Measurements from ENCODE around the gene CPNE1.

The CPNE1 gene

DNA sequence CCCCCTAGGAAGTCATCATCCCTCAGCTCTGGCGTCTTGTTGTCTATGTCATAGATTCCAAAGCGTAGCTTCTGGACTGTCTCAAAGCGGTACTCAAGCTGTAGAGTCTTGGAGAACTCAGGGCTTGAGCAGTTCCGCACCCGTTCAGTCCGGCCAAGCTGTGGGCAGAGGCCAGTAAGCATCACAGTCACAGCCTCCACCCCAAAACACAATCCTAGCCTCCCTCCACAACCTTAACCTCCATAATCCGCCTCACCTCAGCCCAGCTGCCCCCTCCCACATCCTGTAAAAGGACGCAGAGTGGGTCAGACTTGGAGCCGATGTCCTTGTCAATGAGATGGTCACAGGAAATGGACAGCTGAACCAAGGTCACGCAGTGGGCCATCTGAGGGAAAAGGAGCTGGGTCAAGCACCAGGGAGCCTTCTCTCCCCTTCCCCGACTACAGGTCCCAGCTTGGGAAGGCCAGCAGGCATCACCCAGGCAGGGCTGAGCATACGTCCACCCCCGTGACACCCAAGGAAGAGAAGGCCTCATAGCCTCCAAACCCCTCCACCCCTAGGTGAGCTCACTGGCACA lies 32.1 kb downstream of the CPNE1 start:
- in situ Hi-C loops (cut with MboI; ENCODE audit: low sequenced_read_pairs), result no loop called here
- Histone ChIP-seq H3K9me3 (no peaks in the 10 kb centered on the region), H3K4me3 (no peak overlapping the region), H3K27me3 (ENCODE audit: low read depth) (no peaks in the 10 kb centered on the region), H3K4me1 (no peaks in the 10 kb centered on the region), H3K36me3 (replicated peaks) (peaks cover 31% of the 10 kb centered on the region)
- no peak for DNase-seq (ENCODE audit: low spot score in 2 of 2)

DNA sequence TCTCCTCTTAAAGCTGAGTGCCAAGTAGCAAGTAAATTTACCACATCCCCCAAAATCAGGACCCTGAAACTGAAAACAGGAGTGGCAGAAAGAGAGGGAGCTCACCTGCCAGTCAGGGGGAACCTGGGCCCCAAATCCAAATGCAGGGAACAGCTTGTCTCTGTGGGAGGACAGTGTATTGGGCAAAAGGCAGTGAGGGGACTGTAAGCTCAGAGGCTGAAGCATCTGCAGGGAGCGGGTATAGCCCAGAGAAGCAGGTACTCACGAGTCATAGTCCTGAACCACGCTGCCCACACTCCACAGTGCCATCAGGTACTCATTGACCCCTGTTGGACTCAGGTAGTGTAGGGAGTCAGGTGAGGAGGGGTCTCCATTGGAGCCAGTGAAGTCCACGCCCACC lies 34.1 kb downstream of the CPNE1 start:
- no peak for DNase-seq (ENCODE audit: low spot score in 2 of 2)
- Histone ChIP-seq H3K36me3 (replicated peaks) (peaks cover 47% of the 10 kb centered on the region), H3K4me1 (no peaks in the 10 kb centered on the region), H3K9me3 (no peaks in the 10 kb centered on the region), H3K4me3 (no peak overlapping the region), H3K27me3 (ENCODE audit: low read depth) (no peaks in the 10 kb centered on the region)
- in situ Hi-C loops (cut with MboI; ENCODE audit: low sequenced_read_pairs), result no loop called here

DNA sequence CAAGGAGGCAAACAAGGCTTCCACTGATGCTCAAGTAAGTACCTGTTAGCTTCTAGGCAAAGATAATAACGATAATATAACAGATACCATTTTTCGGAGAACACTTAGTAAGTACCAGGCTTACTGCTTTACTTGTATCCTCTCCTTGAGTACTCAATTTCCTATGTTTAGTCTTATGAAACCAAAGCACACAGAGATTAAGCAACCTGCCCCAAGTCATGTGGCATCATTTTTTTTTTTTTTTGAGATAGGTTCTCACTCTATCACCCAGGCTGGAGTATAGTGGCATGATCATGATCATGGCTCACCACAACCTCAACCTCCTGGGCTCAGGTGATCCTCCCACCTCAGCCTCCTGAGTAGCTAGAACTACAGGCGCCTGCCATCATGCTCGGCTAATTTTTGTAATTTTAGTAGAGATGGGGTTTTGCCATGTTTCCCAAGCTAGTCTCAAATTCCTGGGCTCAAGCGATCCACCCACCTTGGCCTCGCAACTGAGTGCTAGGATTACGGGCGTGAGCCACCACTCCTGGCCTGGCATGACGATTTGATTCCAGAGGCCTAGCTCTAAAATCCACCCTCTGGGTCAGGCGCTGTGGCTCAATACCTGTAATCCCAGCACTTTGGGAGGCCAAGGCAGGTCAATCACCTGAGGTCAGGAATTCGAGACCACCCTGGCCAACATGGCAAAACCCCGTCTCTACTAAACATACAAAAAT lies 35.1 kb downstream of the CPNE1 start:
- Histone ChIP-seq H3K36me3 (replicated peaks) (peaks cover 55% of the 10 kb centered on the region), H3K27me3 (ENCODE audit: low read depth) (no peaks in the 10 kb centered on the region), H3K9me3 (no peaks in the 10 kb centered on the region), H3K4me3 (no peak overlapping the region), H3K4me1 (no peaks in the 10 kb centered on the region)
- DNase-seq (ENCODE audit: low spot score in 2 of 2), result no peak
- in situ Hi-C loops (cut with MboI; ENCODE audit: low sequenced_read_pairs), result no loop called here

DNA sequence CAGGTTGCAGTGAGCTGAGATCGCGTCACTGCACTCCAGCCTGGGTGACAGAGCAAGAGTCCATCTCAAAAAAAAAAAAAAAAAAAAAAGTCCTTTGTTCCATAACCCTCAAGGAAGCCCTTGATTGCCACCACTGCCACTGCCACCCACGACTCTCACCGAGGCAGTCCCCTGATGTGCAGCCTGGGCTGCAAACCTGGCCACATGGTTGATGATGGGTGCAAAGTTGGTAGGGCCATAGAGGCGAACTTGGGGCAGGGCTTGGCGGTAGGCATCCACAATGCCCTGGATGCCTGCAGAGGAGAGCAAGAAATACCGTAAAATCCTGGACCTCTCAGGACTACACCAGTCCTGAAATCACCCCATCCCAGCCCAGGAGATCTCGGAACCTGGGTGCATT lies 37.6 kb downstream of the CPNE1 start:
- no peak for DNase-seq (ENCODE audit: low spot score in 2 of 2)
- H3K4me3 ChIP-seq, result no peak overlapping the region
- peaks cover 55% of the 10 kb centered on the region for H3K36me3 ChIP-seq (replicated peaks)
- no peaks in the 10 kb centered on the region for H3K4me1 ChIP-seq
- in situ Hi-C loops (cut with MboI; ENCODE audit: low sequenced_read_pairs), result no loop called here
- no peaks in the 10 kb centered on the region for H3K27me3 ChIP-seq (ENCODE audit: low read depth)
- H3K9me3 ChIP-seq, result no peaks in the 10 kb centered on the region

DNA sequence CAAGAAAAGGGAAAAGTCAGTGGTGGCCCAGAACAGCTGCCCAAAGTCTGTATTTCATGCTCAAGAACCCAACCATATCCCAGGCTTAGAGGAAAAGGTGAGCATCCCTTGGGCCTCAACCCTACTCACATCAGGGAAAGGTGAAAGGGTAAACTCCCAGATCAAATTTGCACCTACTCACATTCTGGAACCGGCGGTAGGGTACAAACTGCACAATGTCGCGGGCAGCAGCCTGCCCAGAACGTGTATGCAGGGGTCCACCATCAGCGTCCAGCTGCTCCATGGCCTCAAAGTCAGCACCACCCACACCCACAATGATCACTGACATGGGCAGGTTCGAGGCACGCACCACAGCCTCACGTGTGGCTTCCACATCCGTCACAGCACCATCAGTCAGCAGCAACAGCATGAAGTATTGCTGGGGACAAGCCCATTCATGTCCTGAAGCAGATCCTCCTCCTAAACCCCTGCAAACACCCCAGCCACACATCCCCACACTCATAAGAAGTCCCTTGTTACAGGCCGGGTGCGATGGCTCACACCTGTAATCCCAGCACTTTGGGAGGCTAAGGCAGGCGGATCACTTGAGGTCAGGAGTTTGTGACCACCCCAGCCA lies 38.2 kb downstream of the CPNE1 start:
- no peaks in the 10 kb centered on the region for H3K4me1 ChIP-seq
- H3K4me3 ChIP-seq, result no peak overlapping the region
- peaks cover 50% of the 10 kb centered on the region for H3K36me3 ChIP-seq (replicated peaks)
- in situ Hi-C loops (cut with MboI; ENCODE audit: low sequenced_read_pairs), result no loop called here
- DNase-seq (ENCODE audit: low spot score in 2 of 2), result no peak
- H3K9me3 ChIP-seq, result no peaks in the 10 kb centered on the region
- H3K27me3 ChIP-seq (ENCODE audit: low read depth), result no peaks in the 10 kb centered on the region

DNA sequence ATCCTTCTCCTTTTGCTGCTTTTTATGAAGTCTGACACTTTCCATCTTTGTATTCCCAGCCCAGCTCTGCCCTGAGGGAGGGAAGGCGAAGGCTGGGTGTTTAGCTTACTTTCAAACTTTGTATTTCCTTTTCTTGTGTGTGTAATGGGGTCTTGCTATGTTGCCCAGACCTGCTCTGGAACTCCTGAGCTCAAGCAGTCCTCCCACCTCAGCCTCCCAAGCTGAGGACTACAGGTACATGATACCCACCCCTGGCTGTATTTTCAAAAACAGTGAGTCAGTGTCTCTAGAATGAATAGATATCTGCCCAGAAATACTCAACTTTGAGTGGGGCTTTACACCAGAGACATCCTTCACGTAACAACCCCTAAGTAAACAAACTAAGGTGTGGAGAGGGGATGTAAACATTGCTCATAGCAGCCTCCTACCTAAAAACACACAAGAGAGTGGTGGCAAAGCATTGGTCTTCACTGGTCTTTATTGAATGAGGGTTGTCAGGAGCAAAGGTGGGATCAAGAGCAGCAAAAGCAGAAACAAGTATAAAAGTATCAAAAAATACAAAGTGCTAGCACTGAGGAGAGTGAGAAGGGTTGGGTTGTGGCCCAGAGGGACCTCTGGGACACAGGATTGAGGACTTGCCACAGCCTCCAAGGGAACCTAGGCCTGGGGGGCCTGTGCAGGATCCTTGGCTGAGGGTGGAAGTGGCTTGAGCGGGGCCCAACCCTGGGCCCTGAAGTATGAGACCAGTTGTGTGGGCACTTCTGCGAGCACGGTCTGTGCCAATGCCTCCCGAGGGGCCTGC lies 38.9 kb downstream of the CPNE1 start:
- Histone ChIP-seq H3K27me3 (ENCODE audit: low read depth) (no peaks in the 10 kb centered on the region), H3K9me3 (no peaks in the 10 kb centered on the region), H3K36me3 (replicated peaks) (peaks cover 43% of the 10 kb centered on the region), H3K4me1 (no peaks in the 10 kb centered on the region), H3K4me3 (no peak overlapping the region)
- in situ Hi-C loops (cut with MboI; ENCODE audit: low sequenced_read_pairs), result no loop called here
- no peak for DNase-seq (ENCODE audit: low spot score in 2 of 2)

DNA sequence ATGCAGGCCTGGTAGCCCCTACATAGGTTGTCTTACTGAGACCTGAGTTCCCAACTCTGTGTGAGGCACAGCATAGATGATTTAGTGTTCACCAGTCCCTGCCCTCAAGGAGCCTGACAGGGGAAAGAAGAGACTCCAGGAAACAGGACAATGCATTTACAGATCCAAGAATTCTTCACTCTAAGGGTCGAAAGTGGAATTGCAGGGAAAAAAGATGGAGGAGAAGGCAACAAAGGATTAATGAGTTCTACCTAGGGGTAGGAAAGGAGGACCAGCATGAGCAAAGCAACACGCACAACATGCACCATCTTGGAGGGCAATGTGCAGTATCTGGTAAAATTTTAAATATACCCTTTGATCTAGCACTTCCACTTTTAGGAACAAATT lies 43.1 kb downstream of the CPNE1 start:
- Histone ChIP-seq H3K36me3 (replicated peaks) (peaks cover 18% of the 10 kb centered on the region), H3K4me1 (peaks cover 22% of the 10 kb centered on the region), H3K9me3 (no peaks in the 10 kb centered on the region), H3K27me3 (ENCODE audit: low read depth) (no peaks in the 10 kb centered on the region), H3K4me3 (no peak overlapping the region)
- in situ Hi-C loops (cut with MboI; ENCODE audit: low sequenced_read_pairs), result no loop called here
- no peak for DNase-seq (ENCODE audit: low spot score in 2 of 2)

DNA sequence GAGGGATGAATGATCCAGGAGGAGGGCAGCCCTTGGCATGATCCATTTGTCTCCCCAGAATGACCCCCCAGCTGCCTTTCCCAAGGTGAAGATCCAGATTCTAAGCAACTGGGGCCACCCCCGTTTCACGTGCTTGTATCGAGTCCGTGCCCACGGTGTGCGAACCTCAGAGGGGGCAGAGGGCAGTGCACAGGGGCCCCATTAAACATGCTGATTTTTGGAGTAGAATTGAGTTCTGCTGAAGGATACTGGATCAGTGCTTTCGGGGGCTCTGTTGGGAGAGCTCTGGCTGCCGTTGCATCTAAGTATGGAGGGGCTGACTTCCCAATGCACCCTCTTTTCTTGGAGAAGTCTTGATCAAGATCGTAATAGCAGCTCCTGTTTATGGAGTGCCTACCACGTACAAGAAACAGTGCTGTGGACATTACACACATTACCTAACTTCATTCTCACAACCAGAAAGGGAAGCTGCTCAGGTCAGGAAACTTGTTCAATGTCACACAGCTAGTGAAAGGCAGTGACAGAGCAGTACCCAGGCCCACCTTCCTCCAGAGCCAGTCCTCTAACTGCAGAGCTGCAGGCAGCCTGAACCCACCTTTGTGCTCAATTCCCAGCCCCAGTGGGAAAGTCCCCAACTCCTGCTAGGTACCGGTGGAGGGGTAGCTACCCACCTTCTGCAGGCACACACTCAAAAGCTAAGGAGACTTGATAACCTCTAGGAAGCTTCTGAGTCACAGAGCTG lies 43.7 kb downstream of the CPNE1 start:
- no peak for DNase-seq (ENCODE audit: low spot score in 2 of 2)
- H3K27me3 ChIP-seq (ENCODE audit: low read depth), result no peaks in the 10 kb centered on the region
- in situ Hi-C loops (cut with MboI; ENCODE audit: low sequenced_read_pairs), result no loop called here
- H3K4me1 ChIP-seq, result peaks cover 23% of the 10 kb centered on the region
- H3K4me3 ChIP-seq, result no peak overlapping the region
- no peaks in the 10 kb centered on the region for H3K9me3 ChIP-seq
- H3K36me3 ChIP-seq (replicated peaks), result peaks cover 12% of the 10 kb centered on the region

DNA sequence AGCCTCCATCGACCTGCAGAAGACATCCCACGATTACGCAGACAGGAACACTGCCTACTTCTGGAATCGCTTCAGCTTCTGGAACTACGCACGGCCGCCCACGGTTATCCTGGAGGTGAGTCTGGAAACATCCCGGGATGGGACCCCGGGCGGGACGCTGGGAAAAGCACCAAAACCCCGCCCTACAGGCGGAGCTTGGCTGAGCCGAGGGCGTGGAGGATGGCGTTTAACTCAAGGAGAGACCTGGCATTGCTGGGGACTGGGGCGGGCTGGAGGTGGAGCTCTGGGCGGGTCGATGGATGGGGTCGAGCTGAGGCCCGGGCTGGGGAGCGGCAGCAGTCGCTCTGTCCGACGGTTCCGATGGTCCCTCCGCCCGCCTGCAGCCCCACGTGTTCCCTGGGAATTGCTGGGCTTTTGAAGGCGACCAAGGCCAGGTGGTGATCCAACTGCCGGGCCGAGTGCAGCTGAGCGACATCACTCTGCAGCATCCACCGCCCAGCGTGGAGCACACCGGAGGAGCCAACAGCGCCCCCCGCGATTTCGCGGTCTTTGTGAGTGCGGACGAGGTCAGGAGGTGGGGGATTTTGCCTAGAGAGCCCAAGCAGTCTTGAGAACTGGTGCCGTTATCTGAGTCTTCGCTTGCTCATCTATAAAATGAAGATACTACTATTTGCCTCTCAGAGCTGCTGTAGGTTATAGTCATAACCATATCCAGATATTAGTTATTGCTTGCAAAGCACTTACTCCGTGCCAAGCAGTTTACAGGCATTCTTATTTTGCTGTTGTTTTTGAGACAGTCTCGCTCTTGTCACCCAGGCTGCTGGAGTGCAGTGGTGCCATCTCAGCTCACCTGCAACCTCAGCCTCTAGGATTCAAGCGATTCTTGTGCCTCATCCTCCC lies 45.3 kb downstream of the CPNE1 start:
- peaks cover 30% of the 10 kb centered on the region for H3K4me1 ChIP-seq
- peak; percentile 90 to 98 for DNase-seq (ENCODE audit: low spot score in 2 of 2)
- peak overlapping the region; percentile 45 for H3K4me3 ChIP-seq
- H3K36me3 ChIP-seq (replicated peaks), result no peaks in the 10 kb centered on the region
- in situ Hi-C loops (cut with MboI; ENCODE audit: low sequenced_read_pairs), result no loop called here
- no peaks in the 10 kb centered on the region for H3K9me3 ChIP-seq
- no peaks in the 10 kb centered on the region for H3K27me3 ChIP-seq (ENCODE audit: low read depth)

DNA sequence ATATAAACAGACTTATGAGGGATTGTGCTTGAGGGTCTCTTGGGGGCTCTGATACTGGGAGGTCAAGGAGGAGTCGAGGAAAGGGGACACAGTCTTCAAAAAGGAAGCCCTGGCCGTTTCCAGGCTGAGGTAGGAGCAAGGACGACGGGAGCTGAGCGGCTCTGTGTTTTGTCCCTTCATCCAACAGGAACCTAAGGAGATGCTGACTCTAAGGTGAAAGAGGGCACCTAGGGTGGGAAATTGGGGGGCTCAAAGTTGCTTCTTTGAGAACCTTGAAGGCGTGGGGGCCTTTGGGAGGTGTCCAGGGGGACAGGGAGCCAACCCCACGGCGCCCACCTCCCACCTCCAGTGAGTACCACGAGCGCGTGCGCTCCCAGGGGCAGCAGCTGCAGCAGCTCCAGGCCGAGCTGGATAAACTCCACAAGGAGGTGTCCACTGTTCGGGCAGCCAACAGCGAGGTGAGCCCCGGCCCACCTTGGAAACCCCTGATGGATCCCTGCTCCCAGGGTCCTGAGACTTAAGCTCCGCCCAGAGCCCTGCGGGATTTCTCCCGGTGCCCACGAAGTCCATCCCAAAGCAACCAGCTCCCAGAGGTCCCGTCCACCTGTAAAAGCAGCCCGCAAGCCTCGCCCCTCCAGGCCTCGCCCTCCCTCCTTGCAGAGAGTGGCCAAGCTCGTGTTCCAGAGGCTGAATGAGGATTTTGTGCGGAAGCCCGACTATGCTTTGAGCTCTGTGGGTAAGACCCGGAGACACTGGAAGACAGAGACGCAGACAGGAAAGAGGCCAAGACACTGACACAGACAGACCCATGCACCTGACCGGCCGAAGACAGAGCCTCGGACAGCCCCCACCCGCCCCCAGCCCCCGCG lies 46.2 kb downstream of the CPNE1 start:
- Histone ChIP-seq H3K9me3 (no peaks in the 10 kb centered on the region), H3K36me3 (replicated peaks) (no peaks in the 10 kb centered on the region), H3K4me1 (peaks cover 30% of the 10 kb centered on the region), H3K4me3 (peak overlapping the region; percentile 45), H3K27me3 (ENCODE audit: low read depth) (no peaks in the 10 kb centered on the region)
- peak in 1 of 2 experiments; percentile 54 for DNase-seq (ENCODE audit: low spot score in 2 of 2)
- in situ Hi-C loops (cut with MboI; ENCODE audit: low sequenced_read_pairs), result no loop called here

DNA sequence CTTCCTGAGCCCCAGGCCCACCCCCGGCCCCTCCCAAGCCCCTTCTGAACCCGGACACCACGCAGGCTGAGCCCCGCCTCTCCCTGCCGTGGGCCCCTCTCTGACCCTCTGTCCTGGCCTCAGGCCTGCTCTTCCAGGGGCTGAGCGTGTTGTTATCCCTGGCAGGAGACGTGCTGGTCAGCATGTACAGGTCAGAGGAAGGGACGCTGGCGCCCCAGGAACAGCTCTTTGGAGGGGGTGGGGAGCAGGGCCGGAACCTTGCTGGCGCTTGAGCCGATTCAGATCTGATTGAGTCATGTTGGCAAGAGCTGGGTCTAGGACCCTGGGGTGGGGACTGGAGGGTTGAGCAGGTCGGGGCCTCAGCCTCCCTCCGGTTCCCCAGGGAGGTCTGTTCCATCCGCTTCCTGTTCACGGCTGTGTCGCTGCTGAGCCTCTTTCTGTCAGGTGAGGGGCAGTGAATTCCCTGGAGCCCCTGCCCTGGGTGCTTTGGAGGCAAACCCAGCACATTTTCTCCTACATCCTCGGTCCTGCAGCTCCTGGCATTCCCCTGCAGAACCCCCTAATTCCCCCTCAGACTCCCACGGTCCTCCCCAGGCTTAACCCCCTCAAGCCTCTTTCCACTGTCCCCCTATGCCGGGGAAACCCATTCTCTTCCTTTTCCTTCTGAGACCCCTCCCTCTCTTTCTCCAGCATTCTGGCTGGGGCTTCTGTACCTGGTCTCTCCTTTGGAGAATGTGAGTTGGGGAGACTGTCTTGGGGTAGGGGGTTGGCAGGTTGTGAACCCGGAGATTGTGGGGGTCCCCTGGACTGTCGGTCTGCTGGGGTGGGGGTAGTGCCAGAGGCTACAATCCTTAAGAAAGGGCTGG lies 47.1 kb downstream of the CPNE1 start:
- peaks cover 30% of the 10 kb centered on the region for H3K4me1 ChIP-seq
- peak; percentile 73 to 86 for DNase-seq (ENCODE audit: low spot score in 2 of 2)
- H3K36me3 ChIP-seq (replicated peaks), result no peaks in the 10 kb centered on the region
- in situ Hi-C loops (cut with MboI; ENCODE audit: low sequenced_read_pairs), result no loop called here
- H3K9me3 ChIP-seq, result no peaks in the 10 kb centered on the region
- H3K4me3 ChIP-seq, result peak overlapping the region; percentile 45
- H3K27me3 ChIP-seq (ENCODE audit: low read depth), result no peaks in the 10 kb centered on the region
